Panc1 (cell line): ENCODE data around the gene TP53I11.

ENCODE experiments used
- CTCF ChIP-seq: fragments of 450-650 bp; IDR thresholded peaks from 2 replicates; pipeline ENCODE4 v1.5.1; 2017; ENCODE audit warnings: mild to moderate bottlenecking
- POLR2AphosphoS5 ChIP-seq: IDR thresholded peaks from 2 replicates; pipeline ENCODE4 v1.6.1; 2012; ENCODE audit warnings: mild to moderate bottlenecking, low read depth, low read length, moderate library complexity
- REST ChIP-seq, 2 experiments: IDR thresholded peaks; 2 replicates each; pipeline ENCODE4 v1.6.1; 2011 to 2012; ENCODE audit warnings: low read depth in 2 of 2, control low read depth in 1 of 2, low read length in 1 of 2, mild to moderate bottlenecking in 1 of 2, moderate library complexity in 1 of 2; ENCODE audit not compliant: insufficient read depth in 1 of 2
- SIN3A ChIP-seq: IDR thresholded peaks from 2 replicates; pipeline ENCODE4 v1.6.1; 2012; ENCODE audit warnings: low read depth, mild to moderate bottlenecking, low read length, moderate library complexity, borderline replicate concordance; ENCODE audit not compliant: insufficient read depth

GRCh38 chr11:44978274-44978960, 27.7 kb upstream of the TP53I11 start:
- TF ChIP-seq CTCF (no peak), POLR2AphosphoS5 (no peak), REST (IDR thresholded peaks at IDR 0.05; ENCODE audit: insufficient read depth in 1 of 2, low read depth in 2 of 2, low read length in 1 of 2) (no peak), SIN3A (no peak)
